SIG-M5 treated with dmso at 0.1 percent for 504 hours (cell line): Measurements from ENCODE around the gene SETD3.

Source experiments
- DNase-seq: peaks from one replicate; lab custom pipeline; 2025; ENCODE audit not compliant: unreplicated experiment; lab: John Stamatoyannopoulos, UW

SETD3 gene

GRCh38 chr14:99426265-99426664 is 54.4 kb downstream of the SETD3 start:
- DNase-seq = no peak

- DNase-seq = no peak
Measured at GRCh38 chr14:99425272-99425681, 55.4 kb downstream of the SETD3 start.

- DNase-seq = no peak
Measured at GRCh38 chr14:99424306-99424877, 56.3 kb downstream of the SETD3 start.

GRCh38 chr14:99423434-99423833 is 57.2 kb downstream of the SETD3 start:
- no peak for DNase-seq

- no peak for DNase-seq
Measured at GRCh38 chr14:99422228-99423010, 58.2 kb downstream of the SETD3 start.

GRCh38 chr14:99420711-99421110 is 59.9 kb downstream of the SETD3 start:
- DNase-seq = no peak

GRCh38 chr14:99419905-99420304 is 60.8 kb downstream of the SETD3 start:
- no peak for DNase-seq

- no peak for DNase-seq
Measured at GRCh38 chr14:99418242-99418641, 62.4 kb downstream of the SETD3 start.

GRCh38 chr14:99416909-99417308 is 63.8 kb downstream of the SETD3 start:
- no peak for DNase-seq

GRCh38 chr14:99415496-99416281 is 65.0 kb downstream of the SETD3 start:
- peak; percentile 79 for DNase-seq

- DNase-seq = no peak
Measured at GRCh38 chr14:99413911-99414310, 66.7 kb downstream of the SETD3 start.

GRCh38 chr14:99413172-99413571 is 67.5 kb downstream of the SETD3 start:
- DNase-seq = no peak

- no peak for DNase-seq
Measured at GRCh38 chr14:99412117-99413061, 68.3 kb downstream of the SETD3 start.

- no peak for DNase-seq
Measured at GRCh38 chr14:99410019-99410418, 70.6 kb downstream of the SETD3 start.

- DNase-seq = no peak
Measured at GRCh38 chr14:99408971-99409289, 71.7 kb downstream of the SETD3 start.

GRCh38 chr14:99408286-99408970 is 72.2 kb downstream of the SETD3 start:
- DNase-seq = no peak

- DNase-seq = no peak
Measured at GRCh38 chr14:99407416-99407815, 73.2 kb downstream of the SETD3 start.

- no peak for DNase-seq
Measured at GRCh38 chr14:99402950-99403349, 77.7 kb downstream of the SETD3 start.

GRCh38 chr14:99402285-99402648 is 78.4 kb downstream of the SETD3 start:
- no peak for DNase-seq

GRCh38 chr14:99401621-99402284 is 78.9 kb downstream of the SETD3 start:
- no peak for DNase-seq
